Adrenal gland (tissue), 12 donors: ENCODE results near the gene CLK3. TPM values are rescaled to one million over a fixed set of nuclear protein-coding genes. Genes with fewer than 3 reads are reported as not detected.
"Not testable (repeated sequence)": the region's sequence is repeated elsewhere in the genome, so short reads cannot be mapped to it uniquely, and the experiment has no call there.

Source experiments
- DNase-seq, 7 donors: peaks; one replicate each; pipeline ENCODE4 v3.0.0-alpha.2; 2019 to 2020
- H3K27ac ChIP-seq, 5 donors: fragments of 200-600 bp; sonication (generic) in 4 of 5; 1 replicate in 3 of 5; 2 replicates in 2 of 5; pipeline versions ENCODE4 v1.5.1 to v1.8.0; 2016 to 2020; ENCODE audit warnings: mild to moderate bottlenecking in 1 of 5
- H3K27me3 ChIP-seq: fragments of 200-600 bp; 2 replicates; pipeline ENCODE4 v1.8.0; 2021
- H3K36me3 ChIP-seq, 2 donors: fragments of 200-600 bp; replicated peaks in 1 of 2; 1 replicate in 1 of 2; 2 replicates in 1 of 2; pipeline versions ENCODE4 v1.5.1 to v1.8.0; 2018 to 2022
- H3K4me1 ChIP-seq, 2 donors: fragments of 200-600 bp; replicated peaks in 1 of 2; 1 replicate in 1 of 2; 2 replicates in 1 of 2; pipeline versions ENCODE4 v1.5.1 to v1.8.0; 2018 to 2021
- H3K4me3 ChIP-seq, 4 donors: fragments of 200-600 bp; sonication (generic) in 3 of 4; one replicate each; pipeline ENCODE4 v1.5.1; 2016 to 2018
- H3K9me3 ChIP-seq, 3 donors: fragments of 200-600 bp; sonication (generic) in 1 of 3; replicated peaks in 1 of 3; 1 replicate in 2 of 3; 2 replicates in 1 of 3; pipeline versions ENCODE4 v1.5.1 to v1.8.0; 2016 to 2021
- CTCF ChIP-seq, 6 experiments: fragments of 450-650 bp in 4 of 6; fragments of 200-600 bp in 2 of 6; sonication (generic) in 1 of 6; IDR thresholded peaks; 1 replicate in 5 of 6; 2 replicates in 1 of 6; pipeline versions ENCODE4 v1.5.1 to v1.8.0; 2016 to 2021; ENCODE audit warnings: antibody characterized with exemption in 6 of 6, mild to moderate bottlenecking in 2 of 6, moderate library complexity in 1 of 6
- POLR2A ChIP-seq, 2 donors: fragments of 450-650 bp; IDR thresholded peaks; one replicate each; pipeline ENCODE4 v1.6.1; 2017; ENCODE audit warnings: antibody characterized with exemption in 2 of 2, mild to moderate bottlenecking in 2 of 2, moderate library complexity in 1 of 2
- WGBS, 4 donors: extraction: QIAGEN DNeasy Blood & Tissue Kit in 2 of 4; methylation state at CpG; one replicate each; pipeline versions ENCODE4 v1.1.5 to v1.1.7; 2013 to 2017; 5-methylcytosine and 5-hydroxymethylcytosine counted together
- intact Hi-C, 2 donors: fragments of 100-400 bp; cut with DNase I; formaldehyde crosslinking; loops; one replicate each; pipeline versions ENCODE4 v1.14.1 to v1.15.0; 2022 to 2023
- polyA plus RNA-seq, 3 donors: library from polyadenylated mRNA; stranded (reverse); fragments of 200-250 nt in 2 of 3; fragments of 350-450 nt in 1 of 3; fragmentation: Illumina TruSeq in 1 of 3; extraction: RNeasy Lipid Tissue Mini Kit (QIAGEN cat#74804) in 1 of 3; gene quantifications; one replicate each; pipeline ENCODE4 v1.2.3, GENCODE V29; 2013 to 2014
- total RNA-seq, 9 donors: library from RNA; depleted of rRNA in 4 of 9; stranded (reverse); fragments of >200 nt in 4 of 9; fragments of 120-200 nt in 1 of 9; fragmentation: NEBNext Ultra II Directional in 1 of 9; extraction: Animal tissue kit (Norgen Biotek cat#: 25700) in 1 of 9; gene quantifications; one replicate each; pipeline versions ENCODE4 v1.1.0 to v1.2.4, GENCODE V29; 2013 to 2023
- donor health status: healthy with polysubstance abuse.
- donor health status: Bipolar disorder and iron deficiency.
- donor health status: DM: yes; HTN: yes; CAD: no.
- donor health status: DM: no; HTN: no; CAD: no.
- donor health status: DM: no; HTN: no; CAD: no.
- donor health status: DM: yes; HTN: yes; CAD: no.

The CLK3 gene
- total and polyA plus RNA-seq, 12 donors = 26.2 to 160 (median 66.1) TPM

GRCh38 chr15:74655424-74655823 is 39.8 kb downstream of the CLK3 start:
- WGBS, 4 donors = 87 to 91% (median 88%) methylated on average over 7 of the region's 7 CpGs
- TF ChIP-seq CTCF (IDR thresholded peaks at IDR 0.05) (no peak), POLR2A (IDR thresholded peaks at IDR 0.05) (no peak)
- H3K4me3 ChIP-seq = no peak overlapping the region
- peaks cover 0 to 9% of the 10 kb centered on the region in 2 donors for H3K4me1 ChIP-seq
- no peaks in the 10 kb centered on the region for H3K9me3 ChIP-seq
- H3K27ac ChIP-seq = no peak overlapping the region
- intact Hi-C loops = no loop called here
- H3K27me3 ChIP-seq = no peaks in the 10 kb centered on the region
- peak in 1 of 7 donors; percentile 34 for DNase-seq
- no peaks in the 10 kb centered on the region for H3K36me3 ChIP-seq

DNA sequence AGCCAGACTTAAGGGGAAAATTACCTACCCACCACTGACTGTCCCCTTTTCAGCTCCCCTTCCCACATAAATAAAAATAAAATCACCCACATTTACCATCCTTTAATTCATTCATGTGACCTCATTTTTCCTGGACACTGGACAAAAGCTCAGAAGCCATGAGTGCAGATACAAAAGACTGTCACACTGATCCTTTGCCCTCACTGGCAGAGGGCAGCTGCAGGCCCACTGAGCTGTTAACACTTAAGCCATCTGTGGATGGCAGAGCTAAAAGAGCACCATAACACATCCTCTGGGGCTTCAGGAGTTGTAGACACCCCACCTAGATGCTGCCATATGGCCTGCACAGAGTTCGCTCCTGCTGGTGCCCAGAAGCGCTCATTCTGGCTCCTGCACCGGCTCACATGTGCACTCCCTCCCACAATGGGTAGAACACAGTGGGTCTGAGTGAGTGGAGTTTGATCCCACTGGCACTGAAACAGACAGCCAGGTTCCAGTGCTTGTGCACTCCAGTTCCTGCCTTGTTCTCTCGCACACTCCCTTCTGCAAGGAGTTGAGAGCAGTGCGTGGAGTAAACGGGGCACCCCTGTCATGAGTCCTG is 41.4 kb downstream of the CLK3 start:
- DNase-seq = peak in 1 of 7 donors; percentile 21
- Histone ChIP-seq H3K4me1 (peaks cover 0 to 9% of the 10 kb centered on the region in 2 donors), H3K27ac (no peak overlapping the region), H3K27me3 (no peaks in the 10 kb centered on the region), H3K36me3 (no peaks in the 10 kb centered on the region), H3K9me3 (no peaks in the 10 kb centered on the region), H3K4me3 (no peak overlapping the region)
- intact Hi-C loops = no loop called here
- TF ChIP-seq POLR2A (IDR thresholded peaks at IDR 0.05) (no peak), CTCF (IDR thresholded peaks at IDR 0.05) (no peak)
- WGBS, 4 donors = 94 to 95% (median 94%) methylated on average over 6 of the region's 6 CpGs

GRCh38 chr15:74657846-74658245 is 42.2 kb downstream of the CLK3 start:
- peaks cover 0 to 9% of the 10 kb centered on the region in 2 donors for H3K4me1 ChIP-seq
- no peaks in the 10 kb centered on the region for H3K27me3 ChIP-seq
- intact Hi-C loops = no loop called here
- no peaks in the 10 kb centered on the region for H3K36me3 ChIP-seq
- no peak for TF ChIP-seq CTCF (IDR thresholded peaks at IDR 0.05)
- TF ChIP-seq POLR2A (IDR thresholded peaks at IDR 0.05) = no peak
- no peak overlapping the region for H3K4me3 ChIP-seq
- DNase-seq = peak in 1 of 7 donors; percentile 7
- no peak overlapping the region for H3K27ac ChIP-seq
- H3K9me3 ChIP-seq = no peaks in the 10 kb centered on the region
- WGBS, 4 donors = 75 to 92% (median 86%) methylated on average over 3 of the region's 3 CpGs

- H3K9me3 ChIP-seq, intact Hi-C loops, H3K27ac ChIP-seq, H3K4me3 ChIP-seq, H3K36me3 ChIP-seq, H3K27me3 ChIP-seq: not testable (repeated sequence)
- 95 to 97% (median 97%) methylated on average over 8 of the region's 8 CpGs for WGBS, 4 donors
- DNase-seq = peak in 1 of 7 donors; percentile 37
- H3K4me1 ChIP-seq = peaks cover 15 to 16% of the 10 kb centered on the region in 2 donors
These were observed 45.6 kb downstream of the CLK3 start for GRCh38 chr15:74661280-74661679.
